SU-DHL-6 (cell line): ENCODE data around the gene ATP2B2.

Experiments
- EZH2phosphoT487 ChIP-seq: fragments of 200-600 bp; sonication (generic), shearing (Covaris generic); conservative IDR thresholded peaks from 2 replicates; pipeline ENCODE4 v1.6.1; 2018; ENCODE audit warnings: mild to moderate bottlenecking, antibody characterized with exemption, low read length, moderate library complexity, mixed read lengths
- TF ChIP-seq, protein P1 (sequence below): fragments of 200-600 bp; sonication (generic); IDR thresholded peaks from one replicate; pipeline ENCODE4 v1.5.1; 2017; ENCODE audit warnings: antibody characterized with exemption, mild to moderate bottlenecking, low read length, moderate library complexity; ENCODE audit not compliant: insufficient read depth, poor library complexity, severe bottlenecking

DNA sequence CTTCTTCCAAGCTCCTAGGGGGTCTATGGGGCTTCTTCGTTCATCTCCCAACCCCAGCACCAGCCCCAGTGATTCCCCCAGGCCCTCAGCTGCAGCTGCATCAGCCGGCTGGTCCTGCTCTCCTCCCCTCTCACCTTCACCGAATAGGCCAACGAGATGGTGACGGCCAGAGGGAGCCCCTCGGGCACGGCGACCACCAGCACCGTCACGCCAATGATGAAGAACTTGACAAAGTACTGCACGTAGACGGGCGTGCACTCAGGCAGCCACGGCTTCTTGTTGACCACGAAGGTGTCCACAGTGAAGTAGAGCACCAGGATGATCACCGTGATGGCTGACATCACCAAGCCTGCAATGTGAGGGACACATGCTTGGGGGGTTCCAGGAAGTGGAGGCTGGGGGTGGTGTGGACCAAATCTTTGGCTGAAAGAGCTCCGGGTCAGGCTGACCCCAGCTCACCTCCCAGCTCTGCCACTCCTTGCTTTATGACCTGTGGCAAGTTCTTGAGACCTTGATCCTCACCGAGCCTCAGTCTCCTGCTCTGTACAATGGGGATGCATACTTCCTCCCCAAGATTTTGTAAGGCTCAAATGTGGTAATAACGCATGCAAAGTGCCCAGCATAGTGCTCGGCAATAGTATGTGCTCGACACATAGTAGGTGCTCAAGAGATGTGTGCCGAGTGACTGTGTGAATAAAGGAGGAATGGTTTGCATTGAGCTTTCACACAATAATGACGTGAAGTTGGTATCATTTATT lies 129.9 kb downstream of the ATP2B2 start:
- TF ChIP-seq, protein P1, sequence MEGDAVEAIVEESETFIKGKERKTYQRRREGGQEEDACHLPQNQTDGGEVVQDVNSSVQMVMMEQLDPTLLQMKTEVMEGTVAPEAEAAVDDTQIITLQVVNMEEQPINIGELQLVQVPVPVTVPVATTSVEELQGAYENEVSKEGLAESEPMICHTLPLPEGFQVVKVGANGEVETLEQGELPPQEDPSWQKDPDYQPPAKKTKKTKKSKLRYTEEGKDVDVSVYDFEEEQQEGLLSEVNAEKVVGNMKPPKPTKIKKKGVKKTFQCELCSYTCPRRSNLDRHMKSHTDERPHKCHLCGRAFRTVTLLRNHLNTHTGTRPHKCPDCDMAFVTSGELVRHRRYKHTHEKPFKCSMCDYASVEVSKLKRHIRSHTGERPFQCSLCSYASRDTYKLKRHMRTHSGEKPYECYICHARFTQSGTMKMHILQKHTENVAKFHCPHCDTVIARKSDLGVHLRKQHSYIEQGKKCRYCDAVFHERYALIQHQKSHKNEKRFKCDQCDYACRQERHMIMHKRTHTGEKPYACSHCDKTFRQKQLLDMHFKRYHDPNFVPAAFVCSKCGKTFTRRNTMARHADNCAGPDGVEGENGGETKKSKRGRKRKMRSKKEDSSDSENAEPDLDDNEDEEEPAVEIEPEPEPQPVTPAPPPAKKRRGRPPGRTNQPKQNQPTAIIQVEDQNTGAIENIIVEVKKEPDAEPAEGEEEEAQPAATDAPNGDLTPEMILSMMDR, result no peak
- TF ChIP-seq EZH2phosphoT487, result no peak
